Keratinocyte (primary cell): ENCODE measurements around the gene RTN4R.

Experiments used
- EZH2 ChIP-seq: IDR thresholded peaks from one replicate; pipeline ENCODE4 v1.6.1; 2012; ENCODE audit warnings: inconsistent platforms, mild to moderate bottlenecking, low read length, moderate library complexity
- TF ChIP-seq, protein P1 (sequence below), 3 experiments: IDR thresholded peaks in 1 of 3; conservative IDR thresholded peaks in 1 of 3; optimal IDR thresholded peaks in 1 of 3; 2 replicates in 2 of 3; 3 replicates in 1 of 3; pipeline versions ENCODE3 to v1.5.1; 2011; ENCODE audit warnings: low read length in 3 of 3, mild to moderate bottlenecking in 3 of 3, moderate library complexity in 2 of 3, control low read depth in 1 of 3, inconsistent platforms in 1 of 3; ENCODE audit not compliant: insufficient read depth in 2 of 3; ENCODE audit errors: extremely low read depth in 1 of 3

DNA sequence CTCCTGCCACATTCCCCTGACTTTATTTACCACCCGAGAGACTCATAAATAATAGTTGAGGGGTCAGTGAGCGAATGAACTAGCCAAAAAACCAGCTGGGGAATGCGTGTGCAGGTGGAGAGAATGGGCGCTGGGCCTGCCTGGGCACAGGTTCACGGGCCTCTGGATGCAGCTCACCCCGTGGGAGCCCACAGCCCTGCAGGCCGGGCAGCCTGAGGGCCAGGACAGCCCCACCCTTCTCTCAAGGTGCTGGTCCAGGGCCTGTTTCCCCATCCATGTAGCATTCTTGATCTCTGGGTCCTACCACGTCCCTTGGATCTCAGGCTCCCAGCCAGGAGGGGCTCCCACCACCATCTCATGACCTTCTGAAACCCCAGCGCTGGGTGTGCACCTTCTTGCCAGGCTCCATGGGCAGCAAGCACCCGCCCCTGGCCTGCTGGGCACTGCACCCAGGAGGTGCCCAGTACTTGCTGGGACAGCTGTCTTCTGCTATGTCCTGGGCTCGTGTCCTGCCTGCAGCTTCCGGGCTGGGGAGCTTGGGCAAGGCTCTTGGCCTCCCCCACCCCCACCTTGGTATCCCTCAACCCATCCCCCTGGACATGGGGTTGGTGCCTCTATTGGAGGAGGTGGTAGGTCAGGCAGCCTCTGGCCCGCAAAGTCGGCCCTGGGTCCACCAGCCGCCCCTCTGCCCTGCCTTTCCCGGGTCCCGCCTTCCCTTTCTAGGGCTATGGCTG is 74.2 kb downstream of the RTN4R start:
- TF ChIP-seq, protein P1, sequence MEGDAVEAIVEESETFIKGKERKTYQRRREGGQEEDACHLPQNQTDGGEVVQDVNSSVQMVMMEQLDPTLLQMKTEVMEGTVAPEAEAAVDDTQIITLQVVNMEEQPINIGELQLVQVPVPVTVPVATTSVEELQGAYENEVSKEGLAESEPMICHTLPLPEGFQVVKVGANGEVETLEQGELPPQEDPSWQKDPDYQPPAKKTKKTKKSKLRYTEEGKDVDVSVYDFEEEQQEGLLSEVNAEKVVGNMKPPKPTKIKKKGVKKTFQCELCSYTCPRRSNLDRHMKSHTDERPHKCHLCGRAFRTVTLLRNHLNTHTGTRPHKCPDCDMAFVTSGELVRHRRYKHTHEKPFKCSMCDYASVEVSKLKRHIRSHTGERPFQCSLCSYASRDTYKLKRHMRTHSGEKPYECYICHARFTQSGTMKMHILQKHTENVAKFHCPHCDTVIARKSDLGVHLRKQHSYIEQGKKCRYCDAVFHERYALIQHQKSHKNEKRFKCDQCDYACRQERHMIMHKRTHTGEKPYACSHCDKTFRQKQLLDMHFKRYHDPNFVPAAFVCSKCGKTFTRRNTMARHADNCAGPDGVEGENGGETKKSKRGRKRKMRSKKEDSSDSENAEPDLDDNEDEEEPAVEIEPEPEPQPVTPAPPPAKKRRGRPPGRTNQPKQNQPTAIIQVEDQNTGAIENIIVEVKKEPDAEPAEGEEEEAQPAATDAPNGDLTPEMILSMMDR (optimal IDR thresholded peaks at IDR 0.05 in 1 of 3, IDR thresholded peaks at IDR 0.05 in 1 of 3, conservative IDR thresholded peaks at IDR 0.05 in 1 of 3; ENCODE audit: extremely low read depth in 1 of 3, insufficient read depth in 2 of 3, low read length in 3 of 3): no peak
- TF ChIP-seq EZH2: no peak
